Stimulated activated CD4-positive, alpha-beta T cell treated with anti-CD3 and anti-CD28 coated beads, Interleukin-4, amount 100 ng/mL, for 48 hours (primary cell): ENCODE data around the gene GPX7.

ENCODE experiments used
- DNase-seq, 2 donors: peaks; one replicate each; pipeline ENCODE4 v3.0.0-alpha.2; 2020; ENCODE audit warnings: low read depth in 2 of 2

Gene GPX7

GRCh38 chr1:52588027-52588426, 14.1 kb upstream of the GPX7 start:
- no peak for DNase-seq

GRCh38 chr1:52588535-52588934, 13.6 kb upstream of the GPX7 start:
- DNase-seq: no peak

- DNase-seq: no peak
These were observed 11.9 kb upstream of the GPX7 start for GRCh38 chr1:52590266-52590665.

GRCh38 chr1:52592637-52593323, 9.4 kb upstream of the GPX7 start:
- DNase-seq: no peak

- no peak for DNase-seq
These were observed 8.7 kb upstream of the GPX7 start for GRCh38 chr1:52593495-52593894.

GRCh38 chr1:52595061-52595460, 7.1 kb upstream of the GPX7 start:
- no peak for DNase-seq

GRCh38 chr1:52597912-52598311, 4.3 kb upstream of the GPX7 start:
- no peak for DNase-seq

- no peak for DNase-seq
These were observed 3.4 kb upstream of the GPX7 start for GRCh38 chr1:52598729-52599128.

- no peak for DNase-seq
These were observed 2.9 kb upstream of the GPX7 start for GRCh38 chr1:52599236-52599635.

GRCh38 chr1:52600533-52601179, 1.5 kb upstream of the GPX7 start:
- DNase-seq: no peak

- no peak for DNase-seq
These were observed 652 bp upstream of the GPX7 start for GRCh38 chr1:52601519-52601918.

GRCh38 chr1:52602856-52603600, 857 bp downstream of the GPX7 start:
- peak in 1 of 2 donors; percentile 12 for DNase-seq

GRCh38 chr1:52603630-52604029, 1.5 kb downstream of the GPX7 start:
- DNase-seq: no peak

GRCh38 chr1:52604063-52604770, 2.0 kb downstream of the GPX7 start:
- DNase-seq: no peak

GRCh38 chr1:52613636-52614373, 11.6 kb downstream of the GPX7 start:
- DNase-seq: no peak

GRCh38 chr1:52614671-52615070, 12.5 kb downstream of the GPX7 start:
- DNase-seq: no peak

GRCh38 chr1:52615489-52616042, 13.4 kb downstream of the GPX7 start:
- no peak for DNase-seq

GRCh38 chr1:52621950-52622349, 19.8 kb downstream of the GPX7 start:
- no peak for DNase-seq

- DNase-seq: no peak
These were observed 21.6 kb downstream of the GPX7 start for GRCh38 chr1:52623812-52624211.

- no peak for DNase-seq
These were observed 24.9 kb downstream of the GPX7 start for GRCh38 chr1:52627028-52627427.

GRCh38 chr1:52628614-52629324, 26.6 kb downstream of the GPX7 start:
- DNase-seq: no peak
